Adrenal gland (tissue), 5 donors: ENCODE measurements around the gene INVS.

Experiments
- POLR2A ChIP-seq, 2 donors: fragments of 450-650 bp; IDR thresholded peaks; one replicate each; pipeline ENCODE4 v1.6.1; 2017; ENCODE audit warnings: antibody characterized with exemption in 2 of 2, mild to moderate bottlenecking in 2 of 2, moderate library complexity in 1 of 2
- TF ChIP-seq, protein P1 (sequence below), 6 experiments: fragments of 450-650 bp in 4 of 6; fragments of 200-600 bp in 2 of 6; sonication (generic) in 1 of 6; IDR thresholded peaks; 1 replicate in 5 of 6; 2 replicates in 1 of 6; pipeline versions ENCODE4 v1.5.1 to v1.8.0; 2016 to 2021; ENCODE audit warnings: antibody characterized with exemption in 6 of 6, mild to moderate bottlenecking in 2 of 6, moderate library complexity in 1 of 6
- donor health status: DM: no; HTN: no; CAD: no.

DNA sequence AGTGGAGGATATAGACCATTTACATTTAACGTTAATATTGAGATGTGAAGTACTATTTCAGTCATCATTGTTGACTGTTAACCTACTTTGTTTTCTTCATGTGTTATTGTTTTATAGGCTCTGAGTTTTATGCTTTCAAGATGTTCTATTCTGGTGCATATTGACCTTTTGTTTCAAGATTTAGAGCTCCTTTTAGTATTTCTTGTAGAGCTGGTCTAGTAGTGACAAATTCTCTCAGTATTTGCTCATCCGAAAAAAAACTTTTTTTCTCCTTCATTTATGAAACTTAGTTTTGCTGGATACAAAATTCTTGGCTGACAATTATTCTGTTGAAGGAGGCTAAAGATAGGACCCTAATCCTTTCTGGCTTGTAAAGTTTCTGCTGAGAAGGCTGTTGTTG is 91.3 kb downstream of the INVS start:
- no peak for TF ChIP-seq POLR2A (IDR thresholded peaks at IDR 0.05)
- TF ChIP-seq, protein P1, sequence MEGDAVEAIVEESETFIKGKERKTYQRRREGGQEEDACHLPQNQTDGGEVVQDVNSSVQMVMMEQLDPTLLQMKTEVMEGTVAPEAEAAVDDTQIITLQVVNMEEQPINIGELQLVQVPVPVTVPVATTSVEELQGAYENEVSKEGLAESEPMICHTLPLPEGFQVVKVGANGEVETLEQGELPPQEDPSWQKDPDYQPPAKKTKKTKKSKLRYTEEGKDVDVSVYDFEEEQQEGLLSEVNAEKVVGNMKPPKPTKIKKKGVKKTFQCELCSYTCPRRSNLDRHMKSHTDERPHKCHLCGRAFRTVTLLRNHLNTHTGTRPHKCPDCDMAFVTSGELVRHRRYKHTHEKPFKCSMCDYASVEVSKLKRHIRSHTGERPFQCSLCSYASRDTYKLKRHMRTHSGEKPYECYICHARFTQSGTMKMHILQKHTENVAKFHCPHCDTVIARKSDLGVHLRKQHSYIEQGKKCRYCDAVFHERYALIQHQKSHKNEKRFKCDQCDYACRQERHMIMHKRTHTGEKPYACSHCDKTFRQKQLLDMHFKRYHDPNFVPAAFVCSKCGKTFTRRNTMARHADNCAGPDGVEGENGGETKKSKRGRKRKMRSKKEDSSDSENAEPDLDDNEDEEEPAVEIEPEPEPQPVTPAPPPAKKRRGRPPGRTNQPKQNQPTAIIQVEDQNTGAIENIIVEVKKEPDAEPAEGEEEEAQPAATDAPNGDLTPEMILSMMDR (IDR thresholded peaks at IDR 0.05) = no peak
